GM21360 (cell line): ENCODE data around the gene KRT6C.
"Not testable (repeated sequence)": the region's sequence is repeated elsewhere in the genome, so short reads cannot be mapped to it uniquely, and the experiment has no call there.

Experiments used
- ATAC-seq: cut with Tn5 transposase; IDR thresholded peaks from one replicate; pipeline ENCODE4 v1.9.1; 2021; ENCODE audit warnings: mild to moderate bottlenecking, moderate library complexity; ENCODE audit not compliant: unreplicated experiment

Gene KRT6C

GRCh38 chr12:52461693-52462092 lies 11.9 kb downstream of the KRT6C start:
- ATAC-seq: no peak

- ATAC-seq: no peak
Observed at GRCh38 chr12:52458861-52459260, 14.7 kb downstream of the KRT6C start.

GRCh38 chr12:52455821-52456220 lies 17.8 kb downstream of the KRT6C start:
- ATAC-seq: no peak

DNA sequence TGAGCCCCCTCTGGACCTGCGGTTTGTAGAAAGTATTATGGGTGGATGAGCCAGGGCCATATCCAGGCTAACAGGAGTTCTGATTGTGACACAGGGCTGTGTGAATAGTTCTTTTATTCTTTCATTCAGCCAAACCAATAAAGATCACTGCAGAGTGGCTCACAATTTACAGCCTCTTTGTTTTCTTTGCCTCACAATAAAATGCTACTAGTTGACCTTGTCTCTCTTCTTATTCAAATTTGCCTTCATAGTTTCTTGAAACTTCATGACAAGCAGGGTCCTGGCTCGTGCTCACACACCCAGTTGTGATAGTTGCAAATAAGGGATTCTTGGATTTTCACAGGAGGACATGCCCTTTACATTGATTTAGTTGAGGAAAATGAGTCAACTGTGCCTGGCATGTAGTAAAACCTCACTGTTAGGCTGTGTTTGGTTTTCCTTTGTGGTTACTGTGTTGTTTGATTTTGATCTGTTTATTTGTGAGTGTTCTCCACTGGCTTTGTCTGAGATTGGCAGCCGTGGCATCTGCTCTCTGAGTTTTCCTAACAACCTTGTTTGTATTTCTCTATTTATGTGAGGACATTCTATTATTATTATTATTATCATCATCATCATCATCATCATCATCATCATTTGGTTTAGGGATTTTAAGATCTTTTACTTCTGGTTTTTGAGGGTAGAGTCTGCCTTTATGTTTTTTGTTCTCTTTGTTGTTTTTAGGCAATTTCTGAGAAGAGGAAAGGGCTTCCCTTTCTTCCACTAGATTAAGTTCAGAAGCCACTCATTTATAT lies 19.0 kb downstream of the KRT6C start:
- no peak for ATAC-seq

DNA sequence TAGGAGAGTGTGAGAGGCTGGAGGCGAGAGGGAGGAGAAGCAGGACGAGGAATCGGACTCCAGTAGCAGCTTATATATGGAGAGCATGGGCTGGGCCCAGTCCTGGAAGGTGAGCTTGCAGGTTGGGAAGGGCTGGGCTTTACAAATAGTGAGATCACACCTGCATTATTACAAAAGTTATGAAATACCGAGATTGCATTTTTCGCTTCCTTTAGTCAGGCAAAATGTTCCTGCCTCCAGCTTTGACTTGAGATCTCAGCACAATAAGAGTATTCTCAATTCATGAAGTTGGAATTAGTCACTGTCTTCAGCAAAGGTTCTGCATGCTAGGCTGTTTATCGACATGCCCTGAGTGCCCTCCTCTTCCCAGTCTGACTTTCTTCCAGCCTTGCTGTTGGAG lies 21.5 kb downstream of the KRT6C start, which contains the start of gene KRT6B:
KRT6B (minus strand) TSS at position 46 of the 400 bp plus-strand sequence. CDS start 68 bp downstream, outside the sequence.
- ATAC-seq: no peak

GRCh38 chr12:52448228-52448627 lies 25.4 kb downstream of the KRT6C start:
- ATAC-seq: no peak

DNA sequence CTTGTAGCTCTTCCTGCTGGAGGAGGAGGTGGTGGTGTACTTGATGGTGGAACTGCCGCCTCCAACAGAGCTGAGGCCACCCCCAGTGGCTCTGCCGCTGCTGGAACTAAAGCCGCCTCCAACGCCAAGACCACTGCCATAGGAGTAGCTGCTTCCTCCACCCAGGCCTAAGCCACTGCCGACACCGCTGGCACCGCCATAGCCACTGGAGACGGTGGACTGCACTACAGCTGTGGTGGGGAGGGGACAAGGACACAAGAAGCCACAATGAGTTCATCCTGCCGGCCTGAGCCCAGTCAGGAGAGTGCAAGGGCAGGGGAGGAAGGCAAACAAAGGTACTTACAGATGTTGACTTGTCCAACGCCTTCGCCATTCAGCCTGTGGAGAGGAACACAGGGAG lies 26.4 kb downstream of the KRT6C start:
- not testable (repeated sequence) for ATAC-seq

DNA sequence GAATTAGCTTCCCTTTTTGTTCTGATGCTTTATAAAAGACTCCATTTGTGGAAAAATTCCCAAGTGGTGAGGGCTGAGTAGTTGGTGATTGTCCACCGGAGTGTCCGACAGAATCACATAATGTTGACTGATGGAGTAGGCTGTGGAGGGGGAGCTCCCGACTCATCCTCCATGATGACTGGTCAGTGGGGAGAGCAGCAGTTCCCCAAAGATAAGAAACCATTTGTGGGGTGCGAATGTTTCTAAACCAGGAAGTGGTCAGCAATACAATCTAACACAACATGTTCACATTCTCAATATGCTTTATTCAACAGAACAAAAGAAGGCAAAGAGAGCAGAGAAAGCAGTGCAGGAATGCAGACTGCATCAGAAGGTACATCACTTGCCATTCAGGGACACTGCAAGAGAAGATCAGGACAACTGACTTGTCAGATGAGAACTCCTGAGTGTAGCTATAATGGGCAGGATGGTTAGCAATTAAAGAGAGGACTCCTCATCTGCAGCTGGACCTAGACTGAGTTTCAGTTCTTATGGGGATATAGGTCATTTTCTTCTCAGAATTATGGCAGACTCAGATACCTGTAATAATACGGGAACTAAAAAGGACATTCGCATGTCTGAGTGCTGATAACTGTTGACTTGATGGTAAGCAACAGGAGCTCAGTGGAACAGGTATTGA lies 27.1 kb downstream of the KRT6C start:
- ATAC-seq: no peak

DNA sequence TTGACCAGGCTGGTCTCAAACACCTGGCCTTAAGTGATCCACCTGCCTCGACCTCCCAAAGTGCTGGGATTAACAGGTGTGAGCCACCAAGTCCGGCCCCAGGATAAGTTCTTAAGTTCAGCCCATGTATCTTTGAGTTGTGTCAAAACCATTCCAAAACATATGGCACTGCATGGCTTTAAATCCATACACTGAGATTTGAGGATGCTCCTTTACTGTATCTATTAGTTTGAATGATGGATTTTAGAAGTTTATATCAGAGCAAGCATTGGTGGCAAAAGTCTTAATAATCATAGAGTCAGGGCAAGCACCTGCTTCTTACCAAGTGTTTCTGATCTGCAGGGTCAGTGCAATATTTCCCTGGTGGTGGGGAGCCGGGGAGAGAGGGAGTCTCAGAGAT lies 27.7 kb downstream of the KRT6C start:
- ATAC-seq: no peak

DNA sequence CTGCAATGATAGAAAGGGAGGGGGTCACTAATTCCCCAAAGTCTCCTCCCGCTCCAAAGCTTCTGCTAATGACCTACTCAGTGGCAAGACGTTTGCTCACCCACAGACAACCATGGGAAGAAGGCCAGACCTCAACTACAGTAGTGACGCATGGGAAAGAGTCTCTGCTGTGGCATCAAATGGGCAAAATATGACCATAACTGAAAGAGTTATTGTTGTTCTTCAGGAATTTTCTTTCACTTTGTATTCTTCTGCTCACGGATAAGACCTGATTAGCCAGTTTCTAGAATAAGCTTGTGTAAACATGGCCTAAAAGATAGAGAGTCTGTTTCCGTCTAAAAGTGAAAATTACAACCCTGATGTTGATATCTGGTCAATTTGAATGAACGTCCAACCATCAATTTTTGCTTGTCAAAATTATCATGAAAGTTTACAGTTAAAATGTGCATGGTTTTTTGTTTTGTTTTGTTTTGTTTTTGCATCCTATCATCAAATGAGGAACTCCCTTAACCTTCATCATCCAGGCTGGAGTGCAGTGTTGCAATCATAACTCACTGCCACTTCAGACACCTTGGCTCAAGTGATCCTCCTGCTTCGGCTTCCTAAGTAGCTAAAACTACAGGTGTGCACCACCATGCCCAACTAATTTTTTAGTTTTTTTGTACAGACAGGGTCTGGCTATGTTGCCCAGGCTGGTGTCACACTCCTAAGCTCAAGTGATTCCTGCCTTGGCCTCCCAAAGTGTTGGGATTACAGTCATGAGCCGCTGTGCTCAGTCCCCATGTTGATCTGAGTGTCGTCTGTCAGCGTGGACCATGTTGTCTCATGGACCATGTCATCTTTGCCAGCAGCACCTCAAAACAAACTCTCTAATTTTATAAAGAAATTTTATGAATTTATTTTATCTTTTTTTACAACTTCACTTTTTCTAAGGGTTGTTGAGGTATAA lies 28.7 kb downstream of the KRT6C start:
- ATAC-seq: no peak

DNA sequence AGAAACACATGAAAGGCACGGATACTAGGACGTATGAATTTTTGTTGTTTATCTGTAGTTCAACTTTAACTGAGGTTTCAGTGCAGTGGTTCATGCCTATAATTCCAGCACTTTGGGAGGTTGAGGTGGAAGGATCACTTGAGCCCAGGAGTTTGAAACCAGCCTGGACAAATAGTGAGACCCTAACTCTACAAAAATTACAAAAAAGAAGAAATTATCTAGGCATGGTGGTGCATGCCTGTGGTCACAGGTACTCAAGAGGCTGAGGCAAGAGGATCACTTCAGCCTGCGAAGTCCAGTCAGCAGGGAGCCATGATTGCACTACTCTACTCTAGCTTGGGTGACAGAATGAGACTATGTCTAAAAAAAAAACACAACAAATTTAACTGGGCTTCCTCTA lies 29.6 kb downstream of the KRT6C start:
- no peak for ATAC-seq

- ATAC-seq: no peak
Observed at GRCh38 chr12:52442600-52443061, 31.0 kb downstream of the KRT6C start.

- no peak for ATAC-seq
Observed at GRCh38 chr12:52441320-52441911, 32.2 kb downstream of the KRT6C start.

- no peak for ATAC-seq
Observed at GRCh38 chr12:52440821-52441319, 32.7 kb downstream of the KRT6C start.

GRCh38 chr12:52439845-52440244 lies 33.8 kb downstream of the KRT6C start:
- ATAC-seq: no peak

GRCh38 chr12:52439420-52439819 lies 34.2 kb downstream of the KRT6C start:
- no peak for ATAC-seq

- no peak for ATAC-seq
Observed at GRCh38 chr12:52438305-52439301, 35.0 kb downstream of the KRT6C start.

DNA sequence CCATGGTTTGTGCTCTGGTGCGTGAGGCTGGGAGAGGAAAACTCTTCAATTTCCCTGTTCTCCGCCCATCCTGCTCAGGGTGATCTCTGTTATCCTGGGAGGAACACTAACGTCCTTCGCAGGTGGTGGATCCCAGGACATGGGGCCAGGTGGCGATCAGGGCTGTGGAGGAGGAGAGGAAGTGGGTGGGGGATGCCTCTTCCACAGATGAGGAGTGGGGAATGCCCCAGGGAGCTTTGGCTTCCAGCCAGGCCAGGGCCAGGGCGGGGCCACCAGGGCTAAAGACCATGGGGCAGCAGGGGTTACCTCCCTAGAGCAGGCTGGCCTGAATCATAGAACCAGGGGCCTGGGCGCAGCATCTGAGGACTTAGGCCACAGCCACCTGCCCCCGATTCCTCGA lies 36.1 kb downstream of the KRT6C start:
- ATAC-seq: no peak

GRCh38 chr12:52436828-52437474 lies 36.7 kb downstream of the KRT6C start:
- ATAC-seq: no peak
